GM12865 (cell line): ENCODE results near the gene VTI1A.

ENCODE experiments used
- DNase-seq: peaks from one replicate; pipeline ENCODE4 v3.0.0; 2010; ENCODE audit warnings: low read depth
- H3K4me3 ChIP-seq: 2 replicates; pipeline ENCODE4 v1.5.1; 2011; ENCODE audit warnings: mild to moderate bottlenecking, low read depth, low read length, control low read depth
- CTCF ChIP-seq: IDR thresholded peaks from 2 replicates; pipeline ENCODE4 v1.5.1; 2011; ENCODE audit warnings: low read length, control low read depth, low read depth, inconsistent platforms; ENCODE audit not compliant: insufficient read depth; ENCODE audit errors: missing control alignments

The VTI1A gene

GRCh38 chr10:112581921-112582320 lies 134.9 kb downstream of the VTI1A start:
- no peak for TF ChIP-seq CTCF
- no peak for DNase-seq
- H3K4me3 ChIP-seq, result no peak overlapping the region

GRCh38 chr10:112583236-112583939 lies 136.4 kb downstream of the VTI1A start:
- no peak overlapping the region for H3K4me3 ChIP-seq
- DNase-seq, result no peak
- no peak for TF ChIP-seq CTCF

GRCh38 chr10:112584276-112584675 lies 137.3 kb downstream of the VTI1A start:
- DNase-seq, result no peak
- no peak for TF ChIP-seq CTCF
- no peak overlapping the region for H3K4me3 ChIP-seq

- TF ChIP-seq CTCF, result no peak
- H3K4me3 ChIP-seq, result no peak overlapping the region
- DNase-seq, result no peak
Measured at GRCh38 chr10:112585126-112585525, 138.1 kb downstream of the VTI1A start.

- no peak for DNase-seq
- no peak for TF ChIP-seq CTCF
- no peak overlapping the region for H3K4me3 ChIP-seq
Measured at GRCh38 chr10:112585960-112586359, 138.9 kb downstream of the VTI1A start.

GRCh38 chr10:112587729-112588128 lies 140.7 kb downstream of the VTI1A start:
- TF ChIP-seq CTCF, result no peak
- H3K4me3 ChIP-seq, result no peak overlapping the region
- DNase-seq, result no peak
